ENCODE results near the gene GJB1. TPM values are rescaled to one million over a fixed set of nuclear protein-coding genes. Genes with fewer than 3 reads are reported as not detected.

GJB1 gene
- total RNA-seq, 3 donors from 2014 or later, result 24.2 to 78.9 (median 58.2) TPM

- no peaks in the 10 kb centered on the region for H3K9me3 ChIP-seq
- H3K4me1 ChIP-seq (ENCODE audit: low read depth), result no peaks in the 10 kb centered on the region
- no peak for TF ChIP-seq CTCF (IDR thresholded peaks at IDR 0.05)
- H3K36me3 ChIP-seq (ENCODE audit: low read depth), result no peaks in the 10 kb centered on the region
- intact Hi-C loops (cut with DNase I, micrococcal nuclease), result no loop called here
- DNase-seq, result no peak
- H3K4me3 ChIP-seq, result no peak overlapping the region
- ATAC-seq, result peak; percentile 29
Observed at GRCh38 chrX:71225009-71225408, 2.0 kb downstream of the GJB1 start.

- no peak overlapping the region for H3K4me3 ChIP-seq
- TF ChIP-seq CTCF (IDR thresholded peaks at IDR 0.05), result no peak
- intact Hi-C loops (cut with DNase I, micrococcal nuclease), result no loop called here
- H3K9me3 ChIP-seq, result no peaks in the 10 kb centered on the region
- ATAC-seq, result peak; percentile 9
- no peaks in the 10 kb centered on the region for H3K4me1 ChIP-seq (ENCODE audit: low read depth)
- no peaks in the 10 kb centered on the region for H3K36me3 ChIP-seq (ENCODE audit: low read depth)
- DNase-seq, result no peak
Observed at GRCh38 chrX:71225676-71226075, 2.7 kb downstream of the GJB1 start.

GRCh38 chrX:71227370-71228062, 4.5 kb downstream of the GJB1 start:
- H3K9me3 ChIP-seq, result no peaks in the 10 kb centered on the region
- no peaks in the 10 kb centered on the region for H3K4me1 ChIP-seq (ENCODE audit: low read depth)
- DNase-seq, result no peak
- no peak for ATAC-seq
- TF ChIP-seq CTCF (IDR thresholded peaks at IDR 0.05), result no peak
- no peaks in the 10 kb centered on the region for H3K36me3 ChIP-seq (ENCODE audit: low read depth)
- intact Hi-C loops (cut with DNase I, micrococcal nuclease), result no loop called here
- no peak overlapping the region for H3K4me3 ChIP-seq

- Histone ChIP-seq H3K4me1 (ENCODE audit: low read depth) (no peaks in the 10 kb centered on the region), H3K36me3 (ENCODE audit: low read depth) (no peaks in the 10 kb centered on the region), H3K4me3 (no peak overlapping the region), H3K9me3 (no peaks in the 10 kb centered on the region)
- no peak for TF ChIP-seq CTCF (IDR thresholded peaks at IDR 0.05)
- no peak for DNase-seq
- ATAC-seq, result peak; percentile 9
- intact Hi-C loops (cut with DNase I, micrococcal nuclease), result no loop called here
Observed at GRCh38 chrX:71228063-71228642, 5.1 kb downstream of the GJB1 start.

- intact Hi-C loops (cut with DNase I, micrococcal nuclease), result no loop called here
- no peak for ATAC-seq
- DNase-seq, result no peak
- Histone ChIP-seq H3K4me1 (ENCODE audit: low read depth) (no peaks in the 10 kb centered on the region), H3K4me3 (no peak overlapping the region), H3K36me3 (ENCODE audit: low read depth) (no peaks in the 10 kb centered on the region), H3K9me3 (no peaks in the 10 kb centered on the region)
- no peak for TF ChIP-seq CTCF (IDR thresholded peaks at IDR 0.05)
Observed at GRCh38 chrX:71235482-71235881, 12.5 kb downstream of the GJB1 start.

Measured in mucosa of descending colon (tissue), 3 donors.